Heart left ventricle (tissue), 13 donors: ENCODE measurements around the gene WDR47.

Experiments
- POLR2A ChIP-seq, 2 donors: fragments of 450-650 bp; IDR thresholded peaks; one replicate each; pipeline ENCODE4 v1.6.1; 2017; ENCODE audit warnings: antibody characterized with exemption in 2 of 2, mild to moderate bottlenecking in 2 of 2, moderate library complexity in 2 of 2
- TF ChIP-seq, protein P1 (sequence below), 12 donors: fragments of 200-600 bp; sonication (generic) in 4 of 12; IDR thresholded peaks; one replicate each; pipeline versions ENCODE4 v1.5.0 to v1.8.0; 2018 to 2022; ENCODE audit warnings: antibody characterized with exemption in 12 of 12, mild to moderate bottlenecking in 5 of 12
- donor health status: ischemic (EF 13 %, LVEDD 7.1; RV severe dilation, severe dysfunction).
- donor health status: DM: no; HTN: yes; CAD: no.
- donor health status: DM: no; HTN: no; CAD: no.
- donor health status: ischemic (EF 25% LVEDD 6.9; RV normal size, moderate dysfunction).
- donor health status: ischemic (EF 25% LVEDD 5.7; RV mildly dilated, moderate dysfunction).
- donor health status: ischemic (EF 35%, LVEDD 5.7; RV mildly dilated, moderate dysfunction).
- donor health status: nonischemic (EF 11% LVEDD 7.7; RV severe dilation, severe dysfunction).
- donor health status: DM: yes; HTN: yes; CAD: no.
- donor health status: PGD.
- donor health status: ischemic (EF 29% LVEDD 5.4; RV normal size, mild dysfunction).
- donor health status: nonischemic (EF 23%, LVEDD 6.1; RV moderate dilation, normal function).

DNA sequence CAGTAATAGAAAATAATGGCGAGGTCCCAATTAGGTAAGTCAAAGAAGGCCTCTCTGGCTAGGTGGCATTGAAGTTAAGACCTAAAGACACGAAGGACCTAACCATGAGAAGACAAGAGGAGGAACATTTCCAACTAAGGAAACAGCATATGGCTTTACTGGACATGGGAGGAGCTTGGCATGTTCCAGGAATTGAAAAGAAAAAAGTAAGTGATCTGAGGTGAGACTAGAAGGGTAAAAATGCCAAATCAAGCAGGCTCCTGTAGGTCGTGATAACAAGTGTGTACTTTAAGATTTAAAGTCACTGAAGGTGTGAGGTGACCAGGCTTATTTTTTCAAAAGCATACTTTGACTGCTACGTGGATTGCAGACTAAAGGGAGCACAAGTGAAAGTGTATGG lies 65.2 kb downstream of the WDR47 start:
- TF ChIP-seq, protein P1, sequence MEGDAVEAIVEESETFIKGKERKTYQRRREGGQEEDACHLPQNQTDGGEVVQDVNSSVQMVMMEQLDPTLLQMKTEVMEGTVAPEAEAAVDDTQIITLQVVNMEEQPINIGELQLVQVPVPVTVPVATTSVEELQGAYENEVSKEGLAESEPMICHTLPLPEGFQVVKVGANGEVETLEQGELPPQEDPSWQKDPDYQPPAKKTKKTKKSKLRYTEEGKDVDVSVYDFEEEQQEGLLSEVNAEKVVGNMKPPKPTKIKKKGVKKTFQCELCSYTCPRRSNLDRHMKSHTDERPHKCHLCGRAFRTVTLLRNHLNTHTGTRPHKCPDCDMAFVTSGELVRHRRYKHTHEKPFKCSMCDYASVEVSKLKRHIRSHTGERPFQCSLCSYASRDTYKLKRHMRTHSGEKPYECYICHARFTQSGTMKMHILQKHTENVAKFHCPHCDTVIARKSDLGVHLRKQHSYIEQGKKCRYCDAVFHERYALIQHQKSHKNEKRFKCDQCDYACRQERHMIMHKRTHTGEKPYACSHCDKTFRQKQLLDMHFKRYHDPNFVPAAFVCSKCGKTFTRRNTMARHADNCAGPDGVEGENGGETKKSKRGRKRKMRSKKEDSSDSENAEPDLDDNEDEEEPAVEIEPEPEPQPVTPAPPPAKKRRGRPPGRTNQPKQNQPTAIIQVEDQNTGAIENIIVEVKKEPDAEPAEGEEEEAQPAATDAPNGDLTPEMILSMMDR (IDR thresholded peaks at IDR 0.05), result no peak
- no peak for TF ChIP-seq POLR2A (IDR thresholded peaks at IDR 0.05)
